Measurements from ENCODE around the gene RIMS4.

GRCh38 chr20:44714102-44714700, 96.1 kb downstream of the RIMS4 start:
- TF ChIP-seq CTCF (conservative IDR thresholded peaks at IDR 0.05; ENCODE audit: low read length) (no peak), EZH2phosphoT487 (IDR thresholded peaks at IDR 0.05; ENCODE audit: borderline replicate concordance) (no peak)
